Measurements from ENCODE around the gene ASCC2. TPM values are rescaled to one million over a fixed set of nuclear protein-coding genes. Genes with fewer than 3 reads are reported as not detected.
A peak's percentile ranks its signal among the peaks of the same experiment; 100 is the strongest.

ASCC2 gene
- total RNA-seq, 1 experiment from 2014 or later: 54.9 TPM

DNA sequence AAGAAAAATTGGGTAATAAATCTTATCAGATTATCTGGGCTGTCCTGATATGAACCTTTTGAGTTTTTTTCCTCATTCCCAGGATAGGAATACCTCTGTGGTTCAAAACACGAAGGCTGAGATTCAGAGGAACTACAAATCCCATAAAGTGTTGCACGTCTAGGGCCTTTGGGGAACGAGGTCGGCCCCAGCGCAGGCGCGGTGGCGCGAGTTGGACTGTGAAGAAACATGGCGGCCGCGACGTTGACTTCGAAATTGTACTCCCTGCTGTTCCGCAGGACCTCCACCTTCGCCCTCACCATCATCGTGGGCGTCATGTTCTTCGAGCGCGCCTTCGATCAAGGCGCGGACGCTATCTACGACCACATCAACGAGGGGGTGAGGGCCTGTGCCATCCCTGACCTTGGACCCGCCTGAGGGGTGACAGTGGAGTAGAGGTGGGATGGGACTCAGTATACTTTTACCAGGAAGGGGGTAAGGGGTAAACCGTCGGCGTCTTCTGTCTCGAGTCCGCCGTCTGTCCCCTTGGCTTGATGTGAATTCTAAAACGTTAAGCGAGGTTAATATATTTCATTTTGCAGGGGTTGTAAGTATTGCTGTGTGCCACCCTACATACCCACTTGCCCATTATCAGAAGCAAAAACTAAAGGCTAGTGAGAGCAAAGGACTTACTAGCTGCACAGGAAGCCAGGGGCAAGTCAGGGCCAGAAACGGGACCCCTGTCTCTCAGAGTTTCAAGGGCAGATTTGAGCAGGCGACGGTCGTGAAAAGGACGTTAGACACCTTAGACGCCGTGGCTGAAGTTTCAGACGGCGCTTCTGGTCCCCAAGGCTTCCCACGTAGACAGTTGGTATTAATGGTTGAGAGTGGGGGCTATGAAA is 70.7 kb downstream of the ASCC2 start, which contains the start of gene UQCR10:
TSS of gene UQCR10 (plus strand) at position 199 of the 881 bp plus-strand sequence. CDS start at position 229, 30 bp downstream.
- Histone ChIP-seq H3K27ac (ENCODE audit: low read depth, low read length, poor library complexity, severe bottlenecking) (peak within 1 kb of the TSS; percentile 95), H3K36me3 (ENCODE audit: insufficient read depth, low read length, poor library complexity, severe bottlenecking) (peaks cover 18% of the 10 kb centered on the region), H3K4me1 (ENCODE audit: insufficient read depth, low read length, poor library complexity, severe bottlenecking) (no peaks in the 10 kb centered on the region), H3K9me3 (ENCODE audit: low read depth, low read length, poor library complexity, severe bottlenecking) (no peaks in the 10 kb centered on the region), H3K4me3 (ENCODE audit: low read depth, low read length, poor library complexity, severe bottlenecking) (peak within 1 kb of the TSS; percentile 86), H3K27me3 (replicated peaks; ENCODE audit: insufficient read depth, low read depth, low read length, poor library complexity) (no peaks in the 10 kb centered on the region)
- intact Hi-C loops (cut with micrococcal nuclease; ENCODE audit: unreplicated experiment): no loop called here
- TSS peak; percentile 84 for BruUV-seq (replicated peaks)
- no peak for TF ChIP-seq EZH2 (IDR thresholded peaks at IDR 0.05; ENCODE audit: borderline replicate concordance, low read depth, low read length, poor library complexity, severe bottlenecking)
- TF ChIP-seq, protein P1, sequence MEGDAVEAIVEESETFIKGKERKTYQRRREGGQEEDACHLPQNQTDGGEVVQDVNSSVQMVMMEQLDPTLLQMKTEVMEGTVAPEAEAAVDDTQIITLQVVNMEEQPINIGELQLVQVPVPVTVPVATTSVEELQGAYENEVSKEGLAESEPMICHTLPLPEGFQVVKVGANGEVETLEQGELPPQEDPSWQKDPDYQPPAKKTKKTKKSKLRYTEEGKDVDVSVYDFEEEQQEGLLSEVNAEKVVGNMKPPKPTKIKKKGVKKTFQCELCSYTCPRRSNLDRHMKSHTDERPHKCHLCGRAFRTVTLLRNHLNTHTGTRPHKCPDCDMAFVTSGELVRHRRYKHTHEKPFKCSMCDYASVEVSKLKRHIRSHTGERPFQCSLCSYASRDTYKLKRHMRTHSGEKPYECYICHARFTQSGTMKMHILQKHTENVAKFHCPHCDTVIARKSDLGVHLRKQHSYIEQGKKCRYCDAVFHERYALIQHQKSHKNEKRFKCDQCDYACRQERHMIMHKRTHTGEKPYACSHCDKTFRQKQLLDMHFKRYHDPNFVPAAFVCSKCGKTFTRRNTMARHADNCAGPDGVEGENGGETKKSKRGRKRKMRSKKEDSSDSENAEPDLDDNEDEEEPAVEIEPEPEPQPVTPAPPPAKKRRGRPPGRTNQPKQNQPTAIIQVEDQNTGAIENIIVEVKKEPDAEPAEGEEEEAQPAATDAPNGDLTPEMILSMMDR (conservative IDR thresholded peaks at IDR 0.05; ENCODE audit: low read depth, low read length): no peak
- POLR2A ChIA-PET (ENCODE audit: low non-redundant PET): no interaction called here
- DNase-seq (ENCODE audit: low spot score): peak; percentile 94
- CTCF ChIA-PET: interaction anchor here (0.6 to 0.7 kb wide), 3 partner anchors 77 to 630 kb away, joined by 3 to 5 read pairs (median 3); no protein-coding TSS in a partner anchor

DNA sequence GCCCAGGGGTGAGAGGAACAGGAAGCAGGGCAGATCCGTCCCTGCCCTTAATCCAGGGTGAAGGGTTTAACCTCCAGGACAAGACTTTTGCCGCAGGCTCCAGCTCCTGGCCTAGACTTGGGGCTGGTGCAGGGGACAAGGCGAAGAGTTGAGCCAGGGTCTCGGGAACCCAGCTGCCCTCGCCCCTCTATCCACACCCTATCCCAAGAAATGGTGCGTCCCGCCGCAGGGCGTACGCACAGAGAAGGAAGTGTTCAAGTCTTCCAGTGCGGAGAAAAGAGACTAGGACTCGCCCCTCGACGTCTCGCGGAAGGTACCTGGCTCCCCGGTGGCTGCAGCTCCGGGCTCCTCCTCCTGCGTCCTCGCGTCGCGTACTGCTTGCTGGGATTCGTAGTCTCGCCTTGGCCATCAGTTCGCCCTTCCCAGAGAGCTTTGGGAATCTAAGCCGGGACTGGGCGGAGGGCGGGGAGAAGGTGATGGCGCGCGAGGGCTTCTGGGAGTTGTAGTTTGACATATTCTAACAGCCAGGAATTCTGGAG is 71.4 kb downstream of the ASCC2 start, which contains the start of gene ZMAT5:
TSS of gene ZMAT5 (minus strand) at position 376 of the 539 bp plus-strand sequence. CDS start 18,463 bp downstream, outside the sequence.
- Histone ChIP-seq H3K27me3 (replicated peaks; ENCODE audit: insufficient read depth, low read depth, low read length, poor library complexity) (no peaks in the 10 kb centered on the region), H3K4me3 (ENCODE audit: low read depth, low read length, poor library complexity, severe bottlenecking) (peak within 1 kb of the TSS; percentile 86), H3K36me3 (ENCODE audit: insufficient read depth, low read length, poor library complexity, severe bottlenecking) (peaks cover 18% of the 10 kb centered on the region), H3K9me3 (ENCODE audit: low read depth, low read length, poor library complexity, severe bottlenecking) (no peaks in the 10 kb centered on the region), H3K4me1 (ENCODE audit: insufficient read depth, low read length, poor library complexity, severe bottlenecking) (no peaks in the 10 kb centered on the region), H3K27ac (ENCODE audit: low read depth, low read length, poor library complexity, severe bottlenecking) (peak within 1 kb of the TSS; percentile 95)
- ChIA-PET CTCF (interaction anchor here (0.5 to 0.7 kb wide), 4 partner anchors 28 to 630 kb away, joined by 3 to 6 read pairs (median 4); no protein-coding TSS in a partner anchor), POLR2A (ENCODE audit: low non-redundant PET) (no interaction called here)
- no TSS peak for BruUV-seq (replicated peaks)
- DNase-seq (ENCODE audit: low spot score): peak; percentile 99
- intact Hi-C loops (cut with micrococcal nuclease; ENCODE audit: unreplicated experiment): no loop called here
- TF ChIP-seq, protein P1 (conservative IDR thresholded peaks at IDR 0.05; ENCODE audit: low read depth, low read length): no peak
- no peak for TF ChIP-seq EZH2 (IDR thresholded peaks at IDR 0.05; ENCODE audit: borderline replicate concordance, low read depth, low read length, poor library complexity, severe bottlenecking)

DNA sequence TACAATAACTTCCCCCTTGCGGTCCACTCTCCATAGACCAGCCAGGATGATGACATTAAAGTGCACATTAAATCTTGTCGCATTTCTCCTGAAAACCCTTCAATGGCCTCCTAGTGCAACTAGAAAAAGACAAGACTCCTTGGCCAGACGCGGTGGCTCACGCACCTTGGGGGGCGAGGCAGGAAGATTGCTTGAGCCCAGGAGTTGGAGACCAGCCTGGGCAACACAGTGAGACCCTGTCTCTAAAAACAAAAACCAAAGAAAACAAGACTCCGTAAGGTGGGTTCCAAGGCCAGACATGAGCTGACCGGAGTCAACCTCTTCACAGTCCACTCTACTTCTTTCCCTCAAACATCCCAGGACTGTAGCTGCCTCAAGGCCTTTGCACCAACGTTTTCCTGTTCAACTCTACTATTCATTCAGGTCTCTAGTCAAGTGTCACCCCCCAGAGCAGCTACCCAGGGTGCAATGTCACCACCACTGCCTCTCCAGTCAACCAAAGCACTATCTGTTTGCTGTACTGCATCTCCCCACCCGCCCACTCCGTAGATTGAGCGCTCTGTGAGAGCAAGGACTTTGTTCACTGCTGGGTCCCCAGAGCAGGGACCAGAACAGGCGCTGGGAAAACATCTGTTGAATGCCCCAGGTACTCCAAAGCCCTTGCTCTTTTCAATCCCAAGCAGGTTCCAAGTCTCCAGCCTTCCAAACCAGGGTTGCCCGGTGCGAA is 72.0 kb downstream of the ASCC2 start:
- peak overlapping the region; percentile 86 for H3K4me3 ChIP-seq (ENCODE audit: low read depth, low read length, poor library complexity, severe bottlenecking)
- TSS peak; percentile 74 for BruUV-seq (replicated peaks)
- TF ChIP-seq, protein P1 (conservative IDR thresholded peaks at IDR 0.05; ENCODE audit: low read depth, low read length): no peak
- intact Hi-C loops (cut with micrococcal nuclease; ENCODE audit: unreplicated experiment): no loop called here
- no peaks in the 10 kb centered on the region for H3K27me3 ChIP-seq (replicated peaks; ENCODE audit: insufficient read depth, low read depth, low read length, poor library complexity)
- POLR2A ChIA-PET (ENCODE audit: low non-redundant PET): no interaction called here
- peaks cover 18% of the 10 kb centered on the region for H3K36me3 ChIP-seq (ENCODE audit: insufficient read depth, low read length, poor library complexity, severe bottlenecking)
- CTCF ChIA-PET: interaction anchor here (0.5 to 0.7 kb wide), 4 partner anchors 29 to 631 kb away, joined by 3 to 6 read pairs (median 4); no protein-coding TSS in a partner anchor
- H3K27ac ChIP-seq (ENCODE audit: low read depth, low read length, poor library complexity, severe bottlenecking): peak overlapping the region; percentile 95
- H3K9me3 ChIP-seq (ENCODE audit: low read depth, low read length, poor library complexity, severe bottlenecking): no peaks in the 10 kb centered on the region
- DNase-seq (ENCODE audit: low spot score): peak; percentile 14
- no peaks in the 10 kb centered on the region for H3K4me1 ChIP-seq (ENCODE audit: insufficient read depth, low read length, poor library complexity, severe bottlenecking)
